T-helper 2 cell treated with Interferon-gamma antibody and Interleukin-4, amounts not matched to agents 100 ng/mL and 5 ng/mL, for 36 hours (primary cell): ENCODE data around the gene AMOTL2. TPM values are rescaled to one million over a fixed set of nuclear protein-coding genes. Genes with fewer than 3 reads are reported as not detected.

Source experiments
- intact Hi-C: fragments of 100-400 bp; cut with micrococcal nuclease; formaldehyde crosslinking; loops from one replicate; pipeline ENCODE4 v1.15.1; 2023
- total RNA-seq: library from RNA; stranded (reverse); gene quantifications from 2 replicates; pipeline ENCODE4 v1.2.3, GENCODE V29; 2022

The AMOTL2 gene
- total RNA-seq, 1 donor from 2014 or later = not detected

DNA sequence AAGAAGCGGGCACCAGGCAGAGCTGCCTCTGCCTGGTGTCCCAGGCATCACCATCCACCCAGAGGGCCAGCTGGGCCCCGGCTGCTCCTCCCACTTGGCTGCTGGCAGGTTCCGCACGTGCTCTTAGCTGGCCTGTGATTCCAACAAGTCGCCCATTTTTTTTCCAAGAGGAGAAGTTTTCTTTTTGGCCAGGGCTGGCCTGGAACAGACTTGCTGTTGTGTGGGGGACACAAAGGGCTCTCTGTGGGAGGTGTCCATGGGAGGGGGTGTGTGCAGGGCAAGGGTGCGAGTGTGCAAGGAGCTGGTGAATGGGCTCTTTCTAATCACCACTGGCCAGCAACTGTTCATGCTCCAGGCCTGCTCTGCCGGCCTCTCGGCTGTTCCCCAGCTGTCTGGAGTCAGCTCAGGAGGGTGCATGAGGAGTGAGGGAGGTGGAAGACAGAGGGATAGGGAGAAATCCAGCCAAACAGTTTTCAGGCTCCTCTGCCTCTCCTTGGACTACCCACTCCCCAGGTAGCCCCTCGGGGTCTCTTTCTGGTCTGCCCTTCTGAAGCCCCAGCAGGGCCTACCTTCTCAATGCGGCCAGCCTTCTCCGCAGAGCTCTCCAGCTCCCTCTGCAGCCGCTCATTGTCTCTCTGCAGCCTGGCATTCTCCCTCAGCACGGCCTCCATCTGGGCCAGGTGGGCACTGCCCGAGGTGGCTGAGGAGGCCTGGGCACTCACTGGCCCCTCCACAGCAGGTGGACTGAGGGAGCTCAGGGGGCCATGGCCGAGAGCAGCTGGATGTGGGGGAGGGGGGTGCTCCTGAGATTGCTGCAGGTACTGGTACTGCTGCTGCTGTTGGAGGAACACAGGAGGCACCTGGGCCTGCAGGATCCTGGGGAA is 7.1 kb downstream of the AMOTL2 start:
- intact Hi-C loops = no loop called here

DNA sequence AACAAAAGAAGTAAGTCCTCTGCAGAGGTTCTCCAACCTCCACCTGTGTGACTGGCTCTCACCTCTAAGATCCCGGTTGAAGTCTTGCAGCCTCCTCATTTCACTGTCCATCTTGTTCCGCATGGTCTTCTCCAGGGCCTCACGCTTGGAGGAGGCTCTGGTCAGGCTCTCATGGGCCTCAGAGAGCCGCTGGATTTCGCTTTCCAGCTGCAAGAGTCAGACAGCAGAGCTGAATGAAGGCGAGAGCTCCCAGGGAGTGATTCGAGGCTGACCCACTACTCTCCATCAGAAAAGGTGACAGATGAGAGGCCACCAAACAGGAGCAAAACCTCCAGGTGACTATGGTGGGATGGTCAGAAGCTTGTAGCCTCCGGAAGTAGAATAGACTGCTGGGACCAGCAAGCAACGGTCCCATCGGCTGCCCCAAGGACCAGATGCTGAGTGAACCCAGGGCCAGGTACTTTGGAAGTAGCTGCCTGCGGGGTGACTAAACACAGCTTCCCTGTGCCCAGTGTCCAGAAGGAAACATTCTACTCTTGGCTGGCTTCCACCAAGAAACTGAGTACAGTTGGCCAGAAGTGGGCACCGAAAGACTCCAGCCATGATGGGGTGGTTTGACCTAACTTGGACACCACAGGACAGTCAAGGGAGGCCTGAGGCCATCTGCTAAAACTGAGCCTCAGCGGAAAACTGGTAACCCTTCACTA is 7.9 kb downstream of the AMOTL2 start:
- intact Hi-C loops = no loop called here

DNA sequence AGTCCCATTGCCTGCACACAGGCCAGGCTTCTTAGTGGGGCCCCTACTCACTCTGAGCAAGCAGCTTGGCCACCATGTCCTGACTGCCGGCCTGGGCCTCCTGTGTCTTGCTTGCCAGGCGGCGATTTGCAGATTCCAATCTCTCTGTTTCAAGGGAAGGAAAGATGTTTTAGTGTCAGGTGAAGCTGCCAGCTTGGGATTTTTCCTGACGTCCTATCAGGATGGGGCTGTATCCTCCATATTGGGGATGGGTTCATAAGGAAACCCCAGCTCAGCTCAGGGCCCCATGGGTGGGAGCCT is 8.5 kb downstream of the AMOTL2 start:
- intact Hi-C loops = no loop called here

DNA sequence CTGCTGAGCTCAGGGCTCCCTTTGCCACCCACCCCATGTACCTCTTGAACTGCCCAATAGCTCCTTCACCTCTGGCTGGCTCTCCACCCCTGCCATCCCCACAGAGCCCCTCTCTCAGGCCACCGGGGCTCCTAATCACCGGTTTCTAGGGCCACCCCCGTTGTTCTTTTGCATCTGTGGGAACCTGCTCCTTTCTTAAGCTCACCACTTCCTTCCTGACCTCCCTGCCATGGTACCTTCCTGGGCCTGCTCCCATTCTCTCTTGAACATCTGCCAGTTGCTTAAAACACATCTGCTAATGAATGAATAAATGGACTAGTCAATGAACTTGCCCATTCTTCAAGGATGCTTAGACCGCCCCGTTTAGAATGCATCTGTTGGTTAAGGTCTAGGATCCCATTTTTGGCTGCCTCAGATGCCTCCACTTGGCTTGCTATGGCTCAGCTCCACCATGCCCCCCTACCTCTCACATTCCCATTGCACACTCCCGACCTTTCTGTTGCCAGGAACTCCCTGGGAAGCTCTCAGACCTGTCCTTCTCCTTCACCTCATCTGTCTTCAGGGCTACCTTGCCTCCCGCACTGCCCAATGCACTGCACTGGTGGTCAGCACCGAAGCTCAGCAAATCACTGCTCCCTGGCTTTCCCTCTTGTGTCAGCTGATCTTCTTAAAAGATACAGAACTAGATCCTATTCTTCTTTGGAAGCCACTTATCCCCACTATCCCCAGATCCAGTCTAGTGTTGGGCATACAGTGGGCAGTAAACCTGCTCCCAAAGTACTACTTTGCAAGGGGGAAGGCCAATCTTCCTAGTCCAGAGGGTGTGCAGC is 9.1 kb downstream of the AMOTL2 start:
- intact Hi-C loops = no loop called here

DNA sequence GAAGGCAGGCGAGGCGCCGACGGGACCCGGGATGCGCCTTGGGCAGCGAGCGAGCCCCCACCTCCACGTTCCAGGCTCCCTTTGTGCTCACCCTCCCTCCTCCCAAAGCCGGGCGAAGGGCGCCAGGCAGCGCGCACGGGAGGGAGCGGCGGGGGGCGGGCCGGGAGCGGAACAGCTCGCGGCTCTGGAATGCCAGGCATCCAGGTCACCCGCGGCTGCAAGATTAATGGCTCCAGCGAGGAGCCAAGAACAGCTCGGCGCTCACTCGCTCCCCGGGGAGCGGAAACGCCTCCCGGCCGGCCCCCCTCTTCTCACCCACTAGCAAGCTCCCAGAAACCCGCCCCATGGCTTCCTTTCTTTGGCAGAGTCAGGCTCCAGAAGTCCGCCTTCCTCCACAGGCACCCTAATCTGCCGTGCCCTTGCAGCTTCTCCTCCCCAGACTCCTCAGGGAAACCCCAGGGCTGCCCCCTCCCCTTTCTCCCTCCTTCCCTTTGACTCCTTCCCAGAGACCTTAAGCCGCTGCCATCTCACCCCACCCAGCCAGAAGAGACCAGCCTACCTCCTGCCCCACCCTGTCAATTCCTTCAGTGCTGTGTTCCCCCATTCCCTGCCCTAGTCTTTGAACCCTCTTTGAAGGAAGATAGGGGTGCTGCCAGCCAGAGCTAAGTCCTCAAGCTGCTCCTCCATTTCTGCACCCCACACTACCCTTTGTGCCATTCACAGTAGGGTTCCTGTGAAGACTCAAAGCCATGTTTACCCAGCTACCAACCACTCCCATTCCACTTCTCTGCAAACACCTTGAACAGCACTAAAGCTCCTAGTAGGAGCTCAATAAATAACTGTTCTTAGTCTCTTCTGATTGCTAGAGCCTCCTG is 9.9 kb downstream of the AMOTL2 start:
- intact Hi-C loops = no loop called here

DNA sequence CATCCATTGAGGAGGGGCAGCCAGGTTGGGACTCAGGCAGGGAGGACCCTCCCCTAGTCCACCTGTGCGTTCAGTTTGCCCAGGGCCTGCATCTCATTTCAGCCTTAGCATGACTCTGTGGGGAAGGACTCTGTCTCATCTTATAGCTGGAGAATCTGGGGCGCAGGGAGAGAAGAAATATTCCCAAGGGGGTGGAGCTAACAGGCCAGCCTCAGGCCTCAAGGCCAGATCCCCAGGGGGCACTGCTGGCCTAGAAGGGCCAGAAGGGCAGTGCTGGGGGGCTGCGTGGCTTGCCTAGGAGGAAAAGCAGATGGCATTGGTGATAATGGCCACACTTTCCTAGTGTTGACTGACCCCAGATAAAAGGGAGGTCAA is 10.9 kb downstream of the AMOTL2 start:
- intact Hi-C loops = no loop called here

DNA sequence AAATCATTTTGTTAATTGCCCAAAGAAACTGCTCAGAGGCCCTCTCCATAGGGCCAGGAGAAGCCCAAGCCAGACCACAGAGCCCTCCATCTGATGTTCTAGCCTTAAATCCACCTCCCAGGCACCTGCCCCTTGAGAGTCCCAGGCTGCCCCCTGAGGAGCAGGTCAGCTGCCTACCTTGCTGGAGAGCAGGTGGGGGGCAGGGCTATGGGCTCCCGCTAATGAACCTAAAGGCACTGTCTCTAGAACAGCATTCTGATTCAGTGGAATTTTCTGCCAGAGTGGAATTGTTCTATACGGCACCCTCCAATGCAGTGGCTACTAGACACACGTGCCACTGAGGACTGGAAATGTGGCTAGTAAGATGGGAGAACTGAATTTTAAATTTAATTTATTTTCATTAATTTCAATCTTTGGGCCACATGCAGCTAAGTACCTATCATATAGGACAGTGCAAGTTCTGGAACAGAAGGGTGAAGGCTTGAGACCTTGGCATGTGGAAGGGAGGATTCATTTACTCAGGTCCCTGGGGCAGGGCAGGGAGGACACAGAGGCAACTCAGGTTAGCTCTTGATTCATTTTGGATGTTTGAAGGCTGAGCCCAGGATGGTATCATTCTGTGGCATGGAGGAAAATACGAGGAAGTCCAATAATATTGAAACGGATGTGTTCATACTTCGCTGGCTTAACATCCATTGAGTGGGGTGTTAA is 11.4 kb downstream of the AMOTL2 start:
- intact Hi-C loops = no loop called here

DNA sequence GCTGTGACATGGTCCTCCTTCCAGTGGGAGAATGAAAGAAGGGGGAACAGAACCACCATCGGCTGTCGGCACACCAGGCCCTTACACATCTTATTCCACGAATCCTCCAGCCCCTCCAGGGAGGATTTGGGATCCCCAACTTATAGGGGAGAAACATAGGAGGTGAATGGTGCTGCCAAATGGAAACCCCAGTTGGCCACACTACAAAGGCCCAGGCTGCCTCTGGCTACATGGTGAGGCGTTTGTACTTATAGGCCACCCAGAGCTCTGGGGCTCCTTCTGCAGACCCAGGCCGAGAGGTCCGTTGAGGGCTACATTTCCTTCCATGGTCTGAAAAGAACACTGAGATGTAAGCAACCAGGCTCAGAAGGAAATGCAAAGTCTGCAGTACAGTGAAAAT is 12.0 kb downstream of the AMOTL2 start:
- intact Hi-C loops = no loop called here

DNA sequence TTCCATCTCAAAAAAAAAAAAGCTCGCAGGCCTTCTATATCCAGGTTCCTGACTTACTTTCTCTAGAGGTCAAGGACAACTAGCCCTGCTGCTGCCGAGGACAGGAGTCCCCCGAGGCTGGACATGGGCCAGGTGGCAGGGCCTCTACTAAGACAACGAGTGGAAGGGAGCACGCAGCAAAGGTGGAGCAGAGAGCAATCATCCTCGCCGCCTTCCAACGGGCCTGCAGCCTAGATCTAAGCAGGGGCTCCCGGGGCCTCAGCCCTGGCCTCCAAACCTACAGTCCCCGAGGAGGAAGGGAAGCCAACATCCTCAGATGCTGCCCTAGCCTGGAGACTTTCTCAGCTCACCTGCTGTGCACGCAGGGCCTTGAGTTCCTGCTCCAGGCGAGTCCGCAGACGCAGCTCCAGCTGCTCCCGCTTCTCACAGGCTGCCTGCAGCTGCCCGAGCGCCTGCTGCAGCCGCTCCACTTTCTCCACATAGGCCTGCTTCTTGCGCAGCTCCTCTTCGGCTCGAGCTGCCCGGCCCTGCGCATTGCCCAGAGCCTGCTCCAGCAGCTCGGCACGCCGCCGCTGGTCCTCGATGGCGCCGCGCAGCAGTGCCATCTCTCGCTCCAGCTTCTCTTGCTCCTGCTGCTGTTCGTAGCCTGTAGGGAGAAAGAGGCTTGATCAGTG is 12.9 kb downstream of the AMOTL2 start:
- intact Hi-C loops = no loop called here

DNA sequence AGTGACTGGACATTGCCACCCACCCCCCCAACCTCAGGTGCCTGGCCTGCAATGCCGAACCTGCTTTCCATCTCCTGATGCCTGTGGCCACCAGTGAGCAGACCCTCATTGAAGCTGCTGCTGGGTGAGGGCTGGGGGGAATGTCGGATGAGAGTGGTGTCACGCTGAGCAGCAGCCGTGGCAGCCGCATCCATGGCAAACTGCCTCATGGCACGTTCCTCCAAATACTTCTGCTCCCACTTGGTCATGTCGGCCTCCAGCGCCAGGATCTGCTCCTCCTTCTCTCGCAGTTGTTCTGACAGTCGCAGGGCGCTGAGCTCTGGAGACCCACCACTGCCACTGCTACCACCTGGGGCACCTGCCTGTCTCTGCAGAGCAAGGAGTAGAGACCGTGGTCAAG is 14.2 kb downstream of the AMOTL2 start:
- intact Hi-C loops = no loop called here

DNA sequence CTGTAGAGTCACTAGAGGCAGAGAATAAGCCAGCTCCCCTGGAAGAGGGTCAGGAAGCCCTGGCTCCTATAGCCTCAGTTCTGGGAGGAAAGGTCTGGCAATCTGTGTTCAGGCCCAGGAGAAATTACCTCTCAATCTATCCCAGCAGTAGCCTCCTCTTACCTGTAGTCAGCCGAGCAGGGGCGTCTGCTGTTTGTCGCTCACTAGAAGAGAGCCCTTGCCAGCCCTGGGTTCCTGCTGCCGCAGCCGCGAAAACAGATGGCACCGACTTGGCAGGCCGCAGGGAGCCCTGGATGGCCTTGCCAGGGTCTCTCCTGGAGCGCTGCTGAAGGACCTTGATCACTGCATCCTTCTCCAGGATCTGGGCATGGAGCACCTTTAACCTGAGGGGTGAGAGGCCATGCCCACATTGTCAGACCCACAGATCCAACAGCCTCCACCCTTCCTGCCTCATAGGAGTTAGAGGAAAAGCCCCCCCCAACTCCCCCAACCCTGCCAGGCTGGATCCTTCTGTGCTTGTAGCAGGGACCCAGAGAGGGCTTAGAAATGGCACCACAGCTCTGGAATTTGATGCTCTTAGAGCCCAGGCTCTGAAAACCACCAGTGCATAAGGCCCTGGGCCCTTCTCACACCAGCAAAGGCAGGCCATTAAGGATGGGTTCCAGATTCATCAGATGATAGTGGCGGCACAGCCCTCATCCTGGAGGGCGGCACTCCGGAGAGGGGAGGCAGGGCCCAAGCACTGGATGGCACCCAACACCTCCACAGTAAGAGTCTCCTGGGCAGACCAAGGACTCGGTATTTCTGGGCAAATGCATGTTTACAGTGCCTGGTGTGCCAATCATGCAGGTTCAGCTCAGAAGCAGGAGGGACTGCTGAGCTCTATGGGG is 14.9 kb downstream of the AMOTL2 start:
- intact Hi-C loops = no loop called here

DNA sequence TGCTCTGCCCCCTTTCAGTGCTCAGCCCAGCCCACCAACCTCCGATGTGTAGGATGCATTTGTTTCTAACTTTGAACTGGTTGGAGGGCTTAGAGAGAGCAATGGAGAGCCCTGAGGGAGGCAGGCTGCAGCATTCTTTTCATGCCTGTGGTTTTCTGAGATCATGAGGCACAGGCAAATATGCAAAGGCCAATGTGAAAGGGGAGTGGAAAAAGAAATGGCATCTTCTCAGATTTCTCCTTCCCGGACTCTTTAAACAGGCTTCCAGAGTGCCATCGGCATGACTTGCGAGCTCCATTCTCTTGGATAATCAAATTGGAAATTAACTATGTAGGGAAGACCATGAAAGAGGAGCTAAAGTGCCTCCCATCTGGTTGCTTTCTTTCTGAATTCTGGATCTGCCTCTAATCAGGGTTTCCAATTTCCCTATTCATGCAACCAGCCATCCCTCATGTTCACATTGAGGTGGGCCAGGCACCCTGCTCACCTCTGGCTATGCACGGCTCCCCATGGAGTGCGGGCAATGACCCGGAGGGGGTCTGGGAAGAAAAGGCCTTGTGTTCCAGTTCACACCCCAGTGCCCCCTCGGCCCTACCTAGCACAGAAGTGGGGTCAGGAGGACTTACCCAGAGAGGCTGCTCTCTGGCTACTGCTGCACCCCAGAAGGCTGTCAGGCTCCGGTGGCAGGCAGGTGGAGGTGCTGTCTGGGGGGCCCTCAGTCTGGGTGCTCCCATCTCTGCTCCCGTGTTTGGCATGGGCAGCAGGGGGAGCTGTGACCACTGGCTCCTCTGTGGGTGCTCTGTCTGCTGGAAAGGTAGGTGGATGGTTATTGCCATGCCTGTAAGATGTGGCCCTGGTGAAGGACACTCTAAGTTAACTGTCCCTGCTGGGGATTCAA is 16.1 kb downstream of the AMOTL2 start:
- intact Hi-C loops = no loop called here

DNA sequence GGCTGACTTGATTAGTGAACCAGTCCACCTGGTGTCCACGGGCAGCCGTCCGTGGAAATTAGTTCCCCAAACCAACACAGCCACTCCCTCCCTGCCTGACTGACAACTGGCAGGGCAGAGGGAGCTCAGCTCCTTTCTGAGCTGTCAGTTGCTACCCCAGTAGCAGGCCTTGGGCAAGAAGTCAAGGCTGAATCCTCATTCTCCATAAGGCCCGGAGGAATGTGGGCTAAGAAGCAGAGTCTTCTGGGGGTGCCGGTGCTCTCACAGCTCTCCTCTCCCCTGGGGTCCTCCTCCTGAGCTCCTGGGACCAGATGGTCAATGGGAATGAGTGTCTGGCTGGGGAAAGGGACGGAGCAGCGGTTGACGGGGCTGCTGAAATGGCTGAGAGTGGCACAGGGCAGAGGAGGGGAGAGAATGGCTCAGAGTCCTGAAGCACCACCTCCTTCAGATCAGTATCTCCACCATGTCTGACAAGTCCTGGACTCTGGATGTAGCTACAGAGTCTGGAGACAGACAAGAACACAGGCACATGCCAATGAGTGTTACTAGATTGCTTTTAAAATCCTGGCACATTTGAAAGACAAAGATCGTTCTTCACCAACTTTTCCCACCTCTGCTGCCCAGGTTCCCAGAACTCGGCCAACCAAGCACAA is 16.9 kb downstream of the AMOTL2 start:
- intact Hi-C loops = no loop called here

DNA sequence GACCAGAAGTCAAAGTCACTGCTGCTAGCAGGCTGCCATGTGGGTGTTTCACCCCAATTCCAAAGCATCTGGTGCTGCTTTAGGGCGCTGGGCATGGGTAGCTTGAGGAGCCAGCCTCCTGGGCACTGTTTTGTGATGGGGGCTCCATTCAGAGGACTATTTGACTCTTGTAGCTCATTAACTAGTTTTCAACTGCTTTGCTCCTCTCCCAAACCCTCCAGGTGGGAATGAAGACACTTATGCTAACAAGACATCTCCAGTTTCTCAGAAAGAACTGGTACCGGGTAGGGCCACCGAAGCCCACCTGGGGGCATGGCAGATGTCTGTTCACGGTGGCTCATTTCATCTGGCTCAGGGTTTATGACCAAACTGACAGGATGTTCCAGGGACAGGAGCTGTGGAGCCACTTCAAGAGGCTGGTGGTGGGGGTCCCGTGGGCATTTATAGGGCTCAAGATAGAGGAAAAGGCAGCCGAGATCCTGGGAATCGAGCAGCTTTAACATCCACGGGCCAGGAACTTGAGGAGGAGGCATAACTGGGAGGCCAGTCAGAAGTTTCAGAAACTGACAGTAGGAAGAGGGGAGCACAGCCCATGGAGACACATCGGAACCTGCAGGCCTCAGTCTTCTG is 17.7 kb downstream of the AMOTL2 start:
- intact Hi-C loops = no loop called here

DNA sequence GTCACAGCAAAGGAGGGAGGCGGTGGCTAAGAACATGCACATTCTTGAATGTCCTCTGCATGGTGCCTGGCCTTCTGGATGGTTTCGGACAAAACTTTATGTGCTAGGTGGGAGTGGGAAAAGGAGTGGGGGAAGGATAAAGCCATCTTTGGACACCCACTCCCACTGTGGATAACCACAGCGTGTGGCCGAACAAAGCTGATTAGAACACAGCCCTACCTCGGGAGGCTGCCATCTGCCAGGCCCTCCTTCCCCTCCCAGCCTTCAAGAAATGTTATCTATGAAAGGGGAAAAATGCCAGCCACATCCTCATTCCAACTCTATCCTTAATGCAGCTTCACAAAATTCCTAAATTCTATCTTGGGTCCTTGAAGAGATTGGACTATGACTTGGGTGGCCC is 18.8 kb downstream of the AMOTL2 start:
- intact Hi-C loops = no loop called here

DNA sequence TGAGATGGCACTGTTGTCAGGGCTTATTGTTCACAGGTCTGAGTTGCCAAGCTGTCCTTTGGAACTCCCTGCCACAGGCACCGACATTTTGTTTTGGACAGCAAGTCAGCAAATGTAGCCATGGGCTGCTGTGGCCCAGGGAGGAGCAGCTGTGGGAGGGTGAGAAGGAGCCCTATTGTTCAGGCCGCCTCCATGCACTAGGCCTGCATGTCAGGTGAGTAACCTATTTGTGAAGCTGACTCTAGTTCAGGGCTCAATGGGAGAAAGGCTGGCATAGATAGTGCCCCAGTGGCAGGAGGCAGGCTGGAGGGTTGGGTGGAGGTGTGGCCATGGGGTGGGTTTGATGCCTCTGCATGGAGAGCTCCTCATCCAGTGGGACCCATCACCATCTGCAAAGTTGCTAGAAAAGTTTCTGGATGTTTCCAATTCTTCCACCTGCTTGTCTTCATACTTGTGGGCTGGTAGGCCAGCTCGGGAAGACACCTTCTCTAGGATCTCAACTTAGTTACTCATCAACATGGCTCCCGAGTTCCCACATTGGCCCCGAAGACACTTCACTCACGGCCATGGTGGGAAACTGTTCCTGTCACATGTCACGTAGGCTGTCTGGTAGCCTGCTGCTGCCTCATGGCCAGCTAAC is 19.5 kb downstream of the AMOTL2 start:
- intact Hi-C loops = no loop called here
